ENCODE data around the gene CLCNKA. TPM values are rescaled to one million over a fixed set of nuclear protein-coding genes. Genes with fewer than 3 reads are reported as not detected.

The CLCNKA gene
- total RNA-seq, 4 donors from 2014 or later, result 0.10 to 1.3 (median 0.63) TPM; not detected in 1

DNA sequence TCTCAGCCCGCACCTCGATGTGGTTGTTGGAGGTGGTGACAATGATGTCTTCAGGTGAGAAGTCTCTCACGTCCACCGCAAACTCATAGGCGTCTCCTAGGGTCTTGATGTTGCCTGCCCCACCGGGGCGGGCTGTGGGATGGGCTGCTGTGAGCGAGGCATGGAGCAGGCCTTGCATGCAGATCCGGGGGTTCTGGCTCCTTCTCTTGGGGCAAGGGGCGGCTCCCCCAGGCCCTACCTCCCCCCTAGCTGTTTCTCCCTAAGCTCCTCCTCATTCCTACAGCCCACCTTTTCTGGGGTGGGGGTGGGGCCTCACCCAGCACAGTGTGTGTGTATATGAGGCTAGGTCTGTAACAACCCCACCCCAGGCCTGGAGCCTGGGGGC, 4.8 kb upstream of the CLCNKA start:
- intact Hi-C loops (cut with DNase I; ENCODE audit: low total_unique reads), result no loop called here
- DNase-seq (ENCODE audit: low spot score in 2 of 2), result no peak
- no peak overlapping the region for H3K4me3 ChIP-seq (ENCODE audit: low read depth, poor library complexity, severe bottlenecking)
- TF ChIP-seq, protein P1, sequence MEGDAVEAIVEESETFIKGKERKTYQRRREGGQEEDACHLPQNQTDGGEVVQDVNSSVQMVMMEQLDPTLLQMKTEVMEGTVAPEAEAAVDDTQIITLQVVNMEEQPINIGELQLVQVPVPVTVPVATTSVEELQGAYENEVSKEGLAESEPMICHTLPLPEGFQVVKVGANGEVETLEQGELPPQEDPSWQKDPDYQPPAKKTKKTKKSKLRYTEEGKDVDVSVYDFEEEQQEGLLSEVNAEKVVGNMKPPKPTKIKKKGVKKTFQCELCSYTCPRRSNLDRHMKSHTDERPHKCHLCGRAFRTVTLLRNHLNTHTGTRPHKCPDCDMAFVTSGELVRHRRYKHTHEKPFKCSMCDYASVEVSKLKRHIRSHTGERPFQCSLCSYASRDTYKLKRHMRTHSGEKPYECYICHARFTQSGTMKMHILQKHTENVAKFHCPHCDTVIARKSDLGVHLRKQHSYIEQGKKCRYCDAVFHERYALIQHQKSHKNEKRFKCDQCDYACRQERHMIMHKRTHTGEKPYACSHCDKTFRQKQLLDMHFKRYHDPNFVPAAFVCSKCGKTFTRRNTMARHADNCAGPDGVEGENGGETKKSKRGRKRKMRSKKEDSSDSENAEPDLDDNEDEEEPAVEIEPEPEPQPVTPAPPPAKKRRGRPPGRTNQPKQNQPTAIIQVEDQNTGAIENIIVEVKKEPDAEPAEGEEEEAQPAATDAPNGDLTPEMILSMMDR (IDR thresholded peaks at IDR 0.05), result no peak
- no peak for TF ChIP-seq POLR2A (IDR thresholded peaks at IDR 0.05)
- WGBS, 2 donors, result 83 to 87% methylated on average over 8 to 10 of the region's 10 CpGs

DNA sequence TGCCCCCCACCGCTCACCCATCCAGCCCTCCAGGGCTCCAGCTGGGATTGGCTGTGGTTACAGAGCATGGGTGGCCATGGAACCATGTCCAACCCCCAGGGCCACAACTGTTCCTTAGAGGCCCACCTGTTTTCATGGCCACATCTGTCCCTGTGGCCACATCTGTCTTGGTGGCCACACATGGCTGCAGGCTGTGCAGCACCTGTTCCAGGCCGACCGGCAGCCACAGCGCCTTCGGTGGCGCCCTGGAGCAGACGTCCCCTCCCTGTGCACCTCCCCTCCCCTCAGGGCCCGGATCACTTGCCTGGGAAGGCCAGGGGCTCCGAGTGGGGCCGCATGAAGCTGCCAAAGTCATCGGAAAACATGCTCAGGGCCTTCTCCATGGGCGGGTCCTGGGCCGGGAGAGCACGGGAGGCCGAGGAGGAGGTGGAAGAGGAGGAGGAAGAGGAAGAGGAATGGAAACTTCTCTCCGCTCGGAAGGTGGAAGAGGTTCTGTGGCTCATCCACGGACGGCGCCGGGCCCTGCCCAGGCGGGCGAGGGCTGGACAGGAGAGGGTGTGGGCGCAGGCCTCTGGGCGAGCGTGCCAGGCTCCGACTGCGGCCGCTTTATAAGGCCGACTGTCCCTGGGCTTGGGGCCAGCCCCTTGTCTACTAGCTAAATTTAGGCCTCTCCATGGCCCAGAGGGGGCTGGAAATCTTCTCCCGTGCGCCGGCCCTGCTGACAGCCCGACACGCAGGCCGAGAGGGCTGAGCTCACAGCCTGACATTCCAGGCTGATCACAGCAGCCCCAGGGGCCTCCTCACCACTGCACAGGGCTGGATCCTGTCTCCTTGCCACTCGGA, 4.2 kb upstream of the CLCNKA start, which contains the start of gene HSPB7:
TSS of gene HSPB7 (minus strand) at position 583 of the 843 bp plus-strand sequence. CDS start at position 503, 80 bp downstream.
- no peak within 1 kb of the TSS for H3K4me3 ChIP-seq (ENCODE audit: low read depth, poor library complexity, severe bottlenecking)
- intact Hi-C loops (cut with DNase I; ENCODE audit: low total_unique reads), result no loop called here
- no peak for TF ChIP-seq POLR2A (IDR thresholded peaks at IDR 0.05)
- TF ChIP-seq, protein P1 (IDR thresholded peaks at IDR 0.05), result no peak
- WGBS, 2 donors, result 20 to 46% methylated on average over 25 to 28 of the region's 37 CpGs
- peak in 1 of 2 donors; percentile 92 for DNase-seq (ENCODE audit: low spot score in 2 of 2)

DNA sequence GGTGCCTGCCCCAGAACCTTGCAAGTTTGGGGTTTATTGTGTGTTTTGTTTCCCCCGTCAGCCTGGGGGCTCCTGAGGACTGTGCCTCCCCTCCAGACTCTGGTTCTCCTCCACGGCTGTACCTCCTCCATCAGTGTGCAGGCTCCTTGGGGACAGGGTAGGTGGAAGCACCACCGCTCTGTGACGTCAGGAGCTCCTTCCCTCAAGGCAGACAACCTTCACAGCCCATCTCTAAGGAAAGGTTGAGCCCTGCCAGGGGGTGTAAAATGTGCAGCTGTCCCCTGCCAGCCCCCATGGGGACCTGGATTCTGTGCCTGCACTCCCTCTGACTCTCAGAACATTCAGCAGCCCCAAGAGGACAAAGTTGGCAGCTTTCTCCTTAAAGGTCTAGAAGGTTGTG, 3.5 kb upstream of the CLCNKA start:
- TF ChIP-seq, protein P1 (IDR thresholded peaks at IDR 0.05), result no peak
- no peak for TF ChIP-seq POLR2A (IDR thresholded peaks at IDR 0.05)
- no peak overlapping the region for H3K4me3 ChIP-seq (ENCODE audit: low read depth, poor library complexity, severe bottlenecking)
- 44 to 55% methylated on average over 4 of the region's 4 CpGs for WGBS, 2 donors
- no peak for DNase-seq (ENCODE audit: low spot score in 2 of 2)
- intact Hi-C loops (cut with DNase I; ENCODE audit: low total_unique reads), result no loop called here

GRCh38 chr1:16018749-16019643, 2.8 kb upstream of the CLCNKA start:
- no peak for DNase-seq (ENCODE audit: low spot score in 2 of 2)
- no peak for TF ChIP-seq POLR2A (IDR thresholded peaks at IDR 0.05)
- TF ChIP-seq, protein P1 (IDR thresholded peaks at IDR 0.05), result no peak
- intact Hi-C loops (cut with DNase I; ENCODE audit: low total_unique reads), result no loop called here
- 73 to 81% methylated on average over 23 of the region's 23 CpGs for WGBS, 2 donors
- no peak overlapping the region for H3K4me3 ChIP-seq (ENCODE audit: low read depth, poor library complexity, severe bottlenecking)

DNA sequence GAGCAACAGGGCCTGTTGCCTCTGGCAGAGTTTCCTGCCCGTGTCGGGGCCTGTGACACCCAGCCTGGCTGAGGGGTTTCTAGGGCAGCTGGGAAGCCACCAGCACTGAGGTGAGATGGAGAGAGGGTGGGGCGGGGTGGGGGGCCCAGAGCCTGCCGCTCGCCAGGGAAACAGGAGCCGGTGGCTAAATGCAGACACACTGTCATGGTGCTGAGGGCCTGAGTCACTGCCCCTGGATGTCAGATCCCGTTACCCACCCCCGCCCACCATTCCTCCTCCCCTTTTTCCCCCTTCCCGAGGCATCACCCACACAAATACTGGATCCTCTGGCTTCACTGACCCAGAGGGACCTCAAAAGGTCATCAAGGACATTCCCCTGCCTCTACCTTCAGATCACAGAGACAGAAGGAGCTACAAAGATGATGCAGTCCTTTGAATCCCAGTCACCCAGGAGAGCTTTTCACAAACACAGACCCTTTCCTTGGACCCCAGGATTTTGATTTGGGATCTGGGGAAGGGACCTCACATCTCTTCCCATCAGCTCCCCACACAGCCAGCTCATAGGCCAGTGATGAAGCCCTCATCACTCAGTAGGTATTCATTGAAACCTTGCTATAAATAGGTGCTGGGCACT, 2.1 kb upstream of the CLCNKA start:
- TF ChIP-seq POLR2A (IDR thresholded peaks at IDR 0.05), result no peak
- TF ChIP-seq, protein P1 (IDR thresholded peaks at IDR 0.05), result no peak
- H3K4me3 ChIP-seq (ENCODE audit: low read depth, poor library complexity, severe bottlenecking), result no peak overlapping the region
- intact Hi-C loops (cut with DNase I; ENCODE audit: low total_unique reads), result no loop called here
- 68 to 72% methylated on average over 9 of the region's 9 CpGs for WGBS, 2 donors
- no peak for DNase-seq (ENCODE audit: low spot score in 2 of 2)

Data from lower leg skin (tissue), 4 donors.